HPDE6-E6E7 (cell line): ENCODE results near the gene THBS3.
"Not testable (repeated sequence)": the region's sequence is repeated elsewhere in the genome, so short reads cannot be mapped to it uniquely, and the experiment has no call there.

Experiments used
- DNase-seq: peaks from one replicate; pipeline ENCODE4 v3.0.0; 2011; ENCODE audit warnings: missing footprints; ENCODE audit errors: extremely low spot score

Gene THBS3

DNA sequence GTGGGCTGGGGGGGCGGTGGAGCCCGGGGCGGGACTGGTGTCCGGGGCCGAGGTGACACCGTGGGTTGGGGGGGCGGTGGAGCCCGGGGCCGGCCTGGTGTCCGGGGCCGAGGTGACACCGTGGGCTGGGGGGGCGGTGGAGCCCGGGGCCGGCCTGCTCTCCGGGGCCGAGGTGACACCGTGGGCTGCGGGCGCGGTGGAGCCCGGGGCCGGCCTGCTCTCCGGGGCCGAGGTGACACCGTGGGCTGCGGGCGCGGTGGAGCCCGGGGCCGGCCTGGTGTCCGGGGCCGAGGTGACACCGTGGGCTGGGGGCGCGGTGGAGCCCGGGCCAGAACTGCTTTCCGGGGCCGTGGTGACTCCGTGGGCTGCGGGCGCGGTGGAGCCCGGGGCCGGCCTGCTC is 17.8 kb downstream of the THBS3 start:
- not testable (repeated sequence) for DNase-seq

- no peak for DNase-seq
Measured at GRCh38 chr1:155188268-155188667, 19.4 kb downstream of the THBS3 start.

DNA sequence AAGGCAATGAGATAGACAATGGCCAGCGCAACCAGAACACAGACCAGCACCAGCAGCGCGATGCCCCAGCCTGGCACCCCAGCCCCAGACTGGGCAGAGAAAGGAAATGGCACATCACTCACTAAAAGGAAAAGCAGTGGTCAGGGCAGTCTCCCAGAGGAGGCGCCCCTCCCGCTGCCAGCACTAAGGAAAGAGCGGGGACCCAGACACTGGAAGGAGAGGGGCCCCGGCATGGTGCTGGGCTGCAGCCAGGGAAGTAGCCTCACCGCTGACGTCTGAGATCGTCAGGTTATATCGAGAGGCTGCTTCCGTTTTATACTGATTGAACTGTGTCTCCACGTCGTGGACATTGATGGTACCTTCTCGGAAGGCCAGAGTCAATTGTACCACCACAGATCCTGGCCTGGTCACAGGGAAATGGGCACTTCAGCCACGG is 20.2 kb downstream of the THBS3 start:
- no peak for DNase-seq

- DNase-seq = no peak
Measured at GRCh38 chr1:155186794-155187455, 20.8 kb downstream of the THBS3 start.

DNA sequence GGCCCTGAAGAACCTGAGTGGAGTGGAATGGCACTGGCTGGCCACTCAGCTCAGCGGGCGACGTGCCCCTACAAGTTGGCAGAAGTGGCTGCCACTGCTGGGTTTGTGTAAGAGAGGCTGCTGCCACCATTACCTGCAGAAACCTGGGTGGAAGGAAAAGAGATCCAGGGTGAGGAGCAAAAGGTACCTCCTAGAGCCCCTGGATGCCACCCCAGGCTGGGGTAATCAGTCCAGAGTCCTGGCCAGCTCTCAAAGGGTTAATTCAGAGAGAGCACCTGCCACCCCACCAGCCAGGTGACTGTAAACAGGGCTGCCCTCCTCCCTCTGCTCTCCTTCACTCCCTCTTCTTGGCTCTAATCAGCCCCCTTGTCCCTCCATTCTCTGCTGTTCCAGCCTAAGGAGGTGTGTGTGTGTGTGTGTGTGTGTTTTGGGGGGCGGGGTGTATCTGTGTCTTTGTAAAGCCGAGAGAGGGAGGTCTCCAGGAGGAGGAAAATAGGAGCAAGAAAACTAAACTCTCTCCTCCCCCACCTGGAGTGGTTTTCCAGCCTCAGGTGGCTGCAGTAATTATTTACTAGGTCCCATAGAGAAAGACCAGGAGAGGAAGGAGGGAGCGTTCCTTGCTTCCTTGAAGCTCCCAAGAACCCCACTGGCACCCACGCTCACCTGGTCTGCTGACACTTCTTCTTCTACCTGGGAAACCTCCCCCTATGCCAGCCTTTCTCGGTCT is 21.5 kb downstream of the THBS3 start:
- DNase-seq = no peak

DNA sequence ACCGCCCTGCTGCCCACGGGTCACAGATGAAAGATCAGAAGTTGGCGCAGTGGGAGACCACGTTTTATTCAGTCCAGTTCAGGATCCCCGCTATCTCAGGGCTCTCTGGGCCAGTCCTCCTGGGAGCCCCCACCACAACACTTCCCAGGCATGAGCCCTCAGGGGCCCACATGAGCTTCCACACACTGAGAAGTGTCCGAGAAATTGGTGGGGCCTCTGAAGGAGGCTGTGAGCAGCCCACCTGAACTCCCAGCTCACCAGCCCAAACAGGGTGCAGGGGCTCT is 22.0 kb downstream of the THBS3 start:
- DNase-seq = no peak

- DNase-seq = no peak
Measured at GRCh38 chr1:155184835-155185782, 22.6 kb downstream of the THBS3 start.

DNA sequence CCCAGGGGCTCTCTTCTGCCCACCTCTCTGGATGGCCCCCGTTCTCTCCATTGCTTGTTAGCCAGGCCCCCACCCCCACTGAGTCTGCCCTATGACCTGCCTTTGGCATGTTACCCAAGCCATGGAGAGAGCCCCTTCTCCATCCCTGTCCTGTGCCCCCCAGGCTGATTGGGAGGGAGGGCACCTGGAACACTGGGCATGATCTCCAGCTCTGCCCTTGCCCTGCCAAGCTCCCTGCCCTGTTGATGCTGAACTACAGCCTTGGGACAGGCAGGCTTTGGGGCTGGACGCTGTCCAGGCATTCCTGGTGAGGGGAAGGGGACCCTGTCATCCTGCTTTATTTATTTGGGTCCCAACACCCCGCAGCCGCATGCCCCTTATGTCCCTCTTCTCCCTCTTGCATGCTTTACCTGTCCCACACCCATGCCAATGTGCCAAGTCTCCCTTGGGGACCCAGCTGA is 23.3 kb downstream of the THBS3 start:
- no peak for DNase-seq

DNA sequence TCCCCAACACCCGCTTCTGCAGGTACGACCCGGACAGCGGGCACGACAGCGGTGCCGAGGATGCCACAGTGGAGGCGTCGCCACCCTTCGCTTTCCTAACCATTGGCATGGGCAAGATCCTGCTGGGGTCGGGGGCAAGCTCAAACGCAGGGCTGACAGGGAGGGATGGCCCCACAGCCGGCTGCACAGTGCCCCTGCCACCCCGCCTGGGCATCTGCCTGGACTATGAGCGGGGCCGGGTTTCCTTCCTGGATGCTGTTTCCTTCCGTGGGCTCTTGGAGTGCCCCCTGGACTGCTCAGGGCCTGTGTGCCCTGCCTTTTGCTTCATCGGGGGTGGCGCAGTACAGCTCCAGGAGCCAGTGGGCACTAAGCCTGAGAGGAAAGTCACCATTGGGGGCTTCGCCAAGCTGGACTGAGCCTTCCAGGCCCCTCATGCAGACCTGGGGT is 23.9 kb downstream of the THBS3 start:
- DNase-seq = no peak

- DNase-seq = no peak
Measured at GRCh38 chr1:155182052-155182550, 25.6 kb downstream of the THBS3 start.

GRCh38 chr1:155181371-155182051 is 26.2 kb downstream of the THBS3 start:
- no peak for DNase-seq

GRCh38 chr1:155179112-155180031 is 28.3 kb downstream of the THBS3 start:
- no peak for DNase-seq

- no peak for DNase-seq
Measured at GRCh38 chr1:155178441-155179111, 29.1 kb downstream of the THBS3 start.

DNA sequence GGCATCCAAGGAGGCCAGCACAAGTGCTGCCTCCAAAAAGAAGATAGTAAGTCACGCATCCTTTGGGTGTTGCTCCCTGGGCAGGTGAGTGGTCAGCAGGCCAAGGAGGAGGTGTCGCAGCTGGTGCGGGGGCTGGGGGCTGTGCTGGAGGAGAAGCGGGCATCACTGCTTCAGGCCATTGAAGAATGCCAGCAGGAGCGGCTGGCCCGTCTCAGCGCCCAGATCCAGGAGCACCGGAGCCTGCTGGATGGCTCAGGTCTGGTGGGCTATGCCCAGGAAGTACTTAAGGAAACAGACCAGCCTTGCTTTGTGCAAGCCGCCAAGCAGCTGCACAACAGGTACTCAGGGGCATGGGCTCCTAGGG is 29.8 kb downstream of the THBS3 start:
- DNase-seq = no peak

DNA sequence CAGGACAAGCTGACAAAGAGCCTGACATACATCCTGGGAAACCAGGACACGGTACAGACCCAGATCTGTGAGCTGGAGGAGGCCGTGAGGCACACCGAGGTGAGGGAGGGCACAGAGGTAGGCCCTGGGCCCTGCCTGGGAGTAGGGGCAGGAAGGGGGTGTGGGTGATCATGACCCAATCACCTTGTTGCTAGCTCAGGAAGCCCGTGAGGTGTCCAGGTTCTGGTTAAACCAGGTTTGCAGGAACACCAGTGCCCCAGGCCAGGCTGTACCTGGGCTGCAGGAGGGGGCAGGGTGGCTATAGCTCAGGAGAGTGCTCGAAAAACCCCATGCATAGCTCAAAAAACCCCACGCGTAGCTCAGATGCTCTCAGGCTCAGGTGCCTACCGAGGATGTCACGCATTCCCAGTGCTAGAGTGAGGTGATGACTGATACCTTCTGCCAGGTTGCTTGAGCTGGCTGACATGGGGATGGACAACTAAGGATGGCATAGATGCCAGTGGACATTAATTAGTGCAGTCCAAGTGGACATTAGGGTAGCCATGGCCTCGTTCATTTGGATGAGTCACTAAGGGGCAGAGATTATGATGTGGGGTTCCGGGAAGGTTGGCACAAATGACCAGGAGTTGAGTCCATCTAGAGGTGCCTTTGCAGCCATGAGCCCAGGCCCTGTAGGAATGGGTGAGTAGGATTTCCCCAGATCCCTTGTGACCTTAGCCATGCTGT is 30.3 kb downstream of the THBS3 start:
- no peak for DNase-seq

DNA sequence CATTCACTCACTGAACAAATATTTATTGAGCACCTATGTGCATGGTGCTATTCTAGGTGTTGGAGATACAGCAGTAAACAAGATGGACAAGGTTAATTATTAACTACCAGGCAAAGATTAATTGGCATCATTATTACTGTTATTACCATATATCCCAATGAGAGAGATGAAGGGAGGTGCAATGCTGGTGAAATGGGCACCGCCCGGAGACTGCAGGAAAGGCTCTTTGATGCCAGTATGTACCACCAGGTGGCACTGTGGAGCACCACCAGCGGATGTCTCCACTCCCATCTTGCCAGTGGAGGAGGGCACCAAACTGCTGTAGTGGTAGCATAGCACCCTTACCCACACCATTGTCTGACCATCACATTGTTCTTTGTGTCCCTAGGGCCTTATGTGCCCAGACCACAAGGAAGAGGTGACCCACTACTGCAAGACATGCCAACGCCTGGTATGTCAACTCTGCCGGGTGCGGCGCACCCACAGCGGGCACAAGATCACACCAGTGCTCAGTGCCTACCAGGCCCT is 31.1 kb downstream of the THBS3 start:
- DNase-seq = peak; percentile 88

DNA sequence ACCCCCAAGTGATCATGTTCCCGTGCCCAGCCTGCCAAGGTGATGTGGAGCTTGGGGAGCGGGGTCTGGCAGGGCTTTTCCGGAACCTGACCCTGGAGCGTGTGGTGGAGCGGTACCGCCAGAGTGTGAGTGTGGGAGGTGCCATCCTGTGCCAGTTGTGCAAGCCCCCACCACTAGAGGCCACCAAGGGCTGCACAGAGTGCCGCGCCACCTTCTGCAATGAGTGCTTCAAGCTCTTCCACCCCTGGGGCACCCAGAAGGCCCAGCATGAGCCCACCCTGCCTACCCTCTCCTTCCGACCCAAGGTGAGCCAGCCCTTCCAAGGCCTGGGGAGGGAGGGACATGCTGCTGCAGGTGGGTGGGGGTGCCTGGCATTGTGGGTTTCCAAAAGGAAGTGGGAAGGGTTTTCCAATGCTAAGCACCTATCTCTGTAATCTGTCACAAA is 31.7 kb downstream of the THBS3 start:
- no peak for DNase-seq

GRCh38 chr1:155175281-155175926 is 32.3 kb downstream of the THBS3 start:
- DNase-seq = no peak
